ENCODE data around the gene LRWD1.
"Not testable (repeated sequence)": the region's sequence is repeated elsewhere in the genome, so short reads cannot be mapped to it uniquely, and the experiment has no call there.

The LRWD1 gene

GRCh38 chr7:102444961-102445673, 19.7 kb upstream of the LRWD1 start:
- no peak for DNase-seq

DNA sequence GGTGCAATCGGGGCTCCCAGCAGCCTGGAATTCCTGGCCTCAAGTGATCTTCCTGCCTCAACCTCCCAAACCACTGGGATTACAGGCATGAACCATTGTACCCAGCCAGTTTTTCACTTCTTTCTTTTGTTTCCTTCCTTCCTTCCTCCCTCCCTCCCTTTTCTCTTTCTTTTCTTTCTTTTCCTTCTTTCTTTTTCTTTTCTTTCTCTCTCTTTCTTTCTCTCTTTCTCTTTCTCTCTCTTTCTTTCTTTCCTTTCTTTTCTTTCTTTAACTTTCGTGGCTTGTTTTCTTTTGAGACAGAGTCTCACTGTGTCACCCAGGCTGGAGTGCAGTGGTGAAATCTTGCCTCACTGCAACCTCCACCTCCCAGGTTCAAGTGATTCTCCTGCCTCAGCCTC, 19.1 kb upstream of the LRWD1 start:
- no peak for DNase-seq

GRCh38 chr7:102446387-102447156, 18.2 kb upstream of the LRWD1 start:
- DNase-seq: no peak

DNA sequence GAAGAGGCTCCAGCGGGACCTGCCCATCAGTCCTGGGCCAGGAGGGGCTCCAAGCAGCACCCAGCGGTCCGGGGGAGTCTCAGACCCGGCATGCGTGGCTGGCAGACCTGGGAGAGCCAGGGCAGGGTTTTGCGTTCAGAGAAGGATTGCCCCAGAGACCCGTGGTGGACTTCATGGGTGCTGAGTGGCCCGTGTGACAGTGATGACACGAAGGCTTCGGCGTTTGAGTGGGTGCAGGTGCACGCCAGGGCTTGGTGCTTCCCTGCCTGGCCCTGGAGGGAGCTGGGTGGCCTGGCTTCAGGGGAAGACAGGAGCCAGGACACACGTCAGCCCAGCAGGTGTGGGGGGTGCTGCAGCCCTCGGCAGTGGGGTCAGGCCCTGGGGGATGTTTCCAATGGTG, 17.5 kb upstream of the LRWD1 start:
- no peak for DNase-seq

DNA sequence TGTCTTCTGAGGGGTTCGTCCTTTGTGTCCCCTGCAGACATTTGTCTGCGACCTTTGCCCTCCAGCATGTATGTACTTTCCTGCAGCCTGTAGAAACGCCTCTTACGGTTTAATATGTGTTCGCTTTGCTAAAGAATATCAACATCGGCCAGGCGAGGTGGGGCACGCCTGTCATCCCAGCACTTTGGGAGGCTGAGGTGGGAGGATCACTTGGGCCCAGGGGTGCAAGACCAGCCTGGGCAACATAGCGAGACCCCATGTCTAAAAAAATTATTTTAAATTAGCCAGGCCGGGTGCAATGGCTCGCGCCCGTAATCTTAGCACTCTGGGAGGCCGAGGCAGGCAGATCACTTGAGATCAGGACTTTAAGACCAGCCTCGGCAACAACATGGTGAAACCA, 15.6 kb upstream of the LRWD1 start:
- no peak for DNase-seq

- DNase-seq: no peak
Observed at GRCh38 chr7:102450242-102450641, 14.5 kb upstream of the LRWD1 start.

- no peak for DNase-seq
Observed at GRCh38 chr7:102451371-102452054, 13.3 kb upstream of the LRWD1 start.

DNA sequence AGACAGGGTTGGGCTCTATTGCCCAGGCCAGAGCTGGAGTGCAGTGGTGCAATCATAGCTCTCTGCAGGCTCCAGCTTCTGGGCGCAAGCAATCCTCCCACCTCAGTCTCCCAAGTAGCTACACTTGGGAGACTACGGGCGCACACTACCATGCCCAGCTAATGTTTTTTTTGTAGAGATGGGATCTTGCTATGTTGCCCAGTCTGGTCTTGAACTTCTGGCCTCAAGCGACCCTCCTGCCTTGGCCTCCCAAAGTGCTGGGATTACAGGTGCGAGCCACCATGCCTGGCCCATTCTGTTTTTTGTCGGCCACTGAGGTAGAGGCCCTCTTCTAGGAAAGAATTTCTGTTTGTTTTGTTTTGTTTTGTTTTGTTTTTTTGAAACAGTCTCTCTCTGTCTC, 12.3 kb upstream of the LRWD1 start:
- DNase-seq: no peak

- no peak for DNase-seq
Observed at GRCh38 chr7:102453319-102453718, 11.5 kb upstream of the LRWD1 start.

- peak; percentile 32 for DNase-seq
Observed at GRCh38 chr7:102454468-102454867, 10.3 kb upstream of the LRWD1 start.

- not testable (repeated sequence) for DNase-seq
Observed at GRCh38 chr7:102454932-102455331, 9.9 kb upstream of the LRWD1 start.

DNA sequence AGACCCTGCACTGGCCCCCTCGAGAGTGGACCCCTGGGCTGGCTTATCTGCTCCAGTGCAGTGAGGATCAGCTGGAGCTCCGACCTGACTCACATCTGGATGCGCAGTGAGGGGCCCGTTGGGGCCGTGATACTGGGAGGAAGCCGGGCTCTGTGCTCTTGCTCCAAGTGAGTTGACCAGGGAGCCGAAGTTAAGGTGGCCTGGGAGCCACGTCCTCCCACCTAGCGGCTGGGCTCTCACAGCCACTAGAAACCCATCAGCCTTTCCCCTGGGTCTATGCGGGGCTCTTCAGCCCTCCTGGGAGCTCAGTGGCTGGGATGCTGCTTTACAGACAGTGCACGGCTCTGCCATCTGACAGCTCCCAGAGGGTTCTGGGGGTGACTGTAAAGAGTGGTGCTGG, 9.2 kb upstream of the LRWD1 start:
- no peak for DNase-seq

GRCh38 chr7:102456327-102456726, 8.5 kb upstream of the LRWD1 start:
- no peak for DNase-seq

- DNase-seq: no peak
Observed at GRCh38 chr7:102457352-102457924, 7.3 kb upstream of the LRWD1 start.

GRCh38 chr7:102459221-102459844, 5.5 kb upstream of the LRWD1 start:
- DNase-seq: no peak

DNA sequence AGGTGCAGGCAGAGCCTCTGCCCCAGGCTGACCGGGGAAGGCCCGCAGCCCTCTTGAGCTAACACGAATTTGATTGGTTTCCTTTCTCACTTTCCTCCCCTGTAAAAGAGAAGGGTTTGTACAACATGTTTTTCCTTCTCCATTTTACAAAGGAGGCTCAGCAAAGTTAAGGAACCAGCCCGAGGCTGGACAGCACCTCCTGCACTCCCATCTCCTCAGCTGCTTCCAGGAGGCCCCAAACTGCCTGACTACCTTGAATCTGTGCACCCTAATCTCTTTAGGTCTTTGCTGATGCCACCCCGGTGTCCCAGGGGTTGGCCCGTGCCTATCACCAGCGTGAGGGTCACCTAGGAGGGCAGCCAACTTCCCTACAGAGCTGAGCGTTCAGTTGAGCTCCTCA, 4.3 kb upstream of the LRWD1 start:
- no peak for DNase-seq

GRCh38 chr7:102463841-102464576, 775 bp upstream of the LRWD1 start:
- no peak for DNase-seq

DNA sequence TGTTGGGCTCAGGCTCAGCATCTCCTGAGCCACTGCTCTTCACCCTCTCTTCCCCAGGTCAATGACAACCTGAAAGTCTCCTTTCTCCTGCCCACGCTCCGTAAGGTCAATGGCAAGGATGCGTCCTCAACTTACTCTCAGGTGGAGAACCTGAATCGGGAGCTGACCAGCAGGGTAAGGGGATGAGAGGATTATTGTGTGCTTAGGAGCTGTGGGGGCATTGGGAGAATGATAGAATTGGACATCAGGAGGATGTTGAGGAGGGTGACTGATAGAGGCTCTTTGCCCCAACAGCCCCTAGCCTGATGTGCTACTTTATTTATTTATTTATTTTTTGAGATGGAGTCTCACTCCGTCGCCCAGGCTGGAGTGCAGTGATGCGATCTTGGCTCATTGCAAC, 1.3 kb downstream of the LRWD1 start:
- DNase-seq: no peak

DNA sequence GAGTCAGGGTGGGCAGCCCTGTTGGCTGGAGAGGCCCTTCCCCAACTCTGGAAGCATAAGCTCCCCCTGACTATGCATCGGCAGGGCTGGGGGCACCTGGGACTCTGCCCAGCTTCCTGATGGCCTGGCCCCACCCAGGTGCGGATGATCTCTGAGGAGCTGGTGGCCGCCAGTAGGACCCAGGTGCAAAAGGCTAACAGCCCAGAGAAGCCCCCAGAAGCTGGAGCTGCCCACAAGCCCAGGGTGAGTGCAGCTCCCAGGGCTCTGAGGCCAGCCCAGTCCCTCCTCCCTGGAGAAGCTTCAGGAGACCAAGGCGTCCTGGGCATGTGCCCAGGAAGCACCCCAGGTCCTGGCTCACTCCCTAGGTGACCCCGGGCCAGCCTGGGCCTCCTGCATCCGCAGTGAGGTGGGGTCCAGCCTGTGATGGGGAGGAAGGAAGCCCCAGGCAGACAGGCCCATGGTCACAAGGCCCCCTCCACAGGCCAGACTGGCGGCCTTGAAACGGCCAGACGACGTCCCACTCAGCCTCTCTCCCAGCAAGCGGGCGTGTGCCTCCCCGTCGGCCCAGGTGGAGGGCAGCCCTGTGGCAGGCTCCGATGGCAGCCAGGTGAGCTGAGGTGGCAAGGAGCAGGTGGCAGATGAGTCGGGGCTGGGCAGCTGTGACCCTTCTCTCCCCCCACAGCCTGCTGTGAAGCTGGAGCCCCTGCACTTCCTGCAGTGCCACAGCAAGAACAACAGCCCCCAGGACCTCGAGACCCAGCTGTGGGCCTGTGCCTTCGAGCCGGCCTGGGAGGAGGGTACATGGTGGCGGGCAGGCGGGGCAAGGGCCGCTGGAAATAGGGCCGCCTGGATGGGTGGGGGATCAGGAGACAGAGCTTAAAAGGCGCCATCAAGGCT, 3.0 kb downstream of the LRWD1 start:
- no peak for DNase-seq

- no peak for DNase-seq
Observed at GRCh38 chr7:102468478-102469350, 3.9 kb downstream of the LRWD1 start.
